Right lobe of liver (tissue), 6 donors: ENCODE results near the gene CFTR. TPM values are rescaled to one million over a fixed set of nuclear protein-coding genes. Genes with fewer than 3 reads are reported as not detected.

ENCODE experiments used
- ATAC-seq, 4 donors: fragments of 200-7000 bp; cut with Tn5 transposase; one replicate each; pipeline ENCODE4 v1.9.1; 2020; ENCODE audit warnings: mild to moderate bottlenecking in 4 of 4, moderate library complexity in 4 of 4
- DNase-seq, 3 donors: peaks; one replicate each; pipeline ENCODE4 v3.0.0-alpha.2; 2020
- H3K27ac ChIP-seq, 3 donors: fragments of 200-600 bp; one replicate each; pipeline ENCODE4 v1.8.0; 2022
- H3K27me3 ChIP-seq, 2 donors: fragments of 200-600 bp; one replicate each; pipeline ENCODE4 v1.8.0; 2022
- H3K36me3 ChIP-seq, 4 donors: fragments of 200-600 bp; sonication (generic) in 1 of 4; one replicate each; pipeline versions ENCODE4 v1.5.1 to v1.8.0; 2017 to 2022; ENCODE audit warnings: control low read depth in 1 of 4
- H3K4me1 ChIP-seq, 4 donors: fragments of 200-600 bp; sonication (generic) in 1 of 4; one replicate each; pipeline versions ENCODE4 v1.5.1 to v1.8.0; 2017 to 2022; ENCODE audit warnings: control low read depth in 1 of 4
- H3K4me3 ChIP-seq, 3 donors: fragments of 200-600 bp; one replicate each; pipeline ENCODE4 v1.8.0; 2022
- H3K9me3 ChIP-seq, 4 donors: fragments of 200-600 bp; sonication (generic) in 1 of 4; one replicate each; pipeline versions ENCODE4 v1.5.1 to v1.8.0; 2017 to 2022; ENCODE audit warnings: control low read depth in 1 of 4
- POLR2A ChIP-seq: fragments of 450-650 bp; IDR thresholded peaks from one replicate; pipeline ENCODE4 v1.6.1; 2017; ENCODE audit warnings: antibody characterized with exemption, mild to moderate bottlenecking
- WGBS: methylation state at CpG from one replicate; pipeline ENCODE4 v1.1.6; 2018; ENCODE audit warnings: low coverage, low lambda C conversion rate; ENCODE audit not compliant: insufficient coverage; ENCODE audit errors: missing lambda C conversion rate; 5-methylcytosine and 5-hydroxymethylcytosine counted together
- intact Hi-C, 2 donors: fragments of 100-400 bp; cut with DNase I; formaldehyde crosslinking; loops; one replicate each; pipeline versions ENCODE4 v1.11.2 to v1.14.1; 2022
- total RNA-seq, 6 experiments: library from RNA; depleted of rRNA in 2 of 6; stranded (reverse); fragments of >200 nt in 2 of 6; fragmentation: NEBNext Ultra II Directional in 3 of 6; extraction: Animal tissue kit (Norgen Biotek cat#: 25700) in 3 of 6; gene quantifications; one replicate each; pipeline versions ENCODE4 v1.1.0 to v1.2.4, GENCODE V29; 2016 to 2023
- TF ChIP-seq, protein P1 (sequence below), 4 donors: fragments of 200-600 bp in 3 of 4; fragments of 450-650 bp in 1 of 4; IDR thresholded peaks; one replicate each; pipeline versions ENCODE4 v1.5.1 to v1.8.0; 2016 to 2022; ENCODE audit warnings: antibody characterized with exemption in 4 of 4, mild to moderate bottlenecking in 2 of 4
- donor health status: DM: no; HTN: yes; CAD: no.
- donor health status: DM: no; HTN: no; CAD: no.
- donor health status: DM: no; HTN: no; CAD: no.
- donor health status: DM: no; HTN: yes; CAD: no.
- donor health status: DM: no; HTN: yes; CAD: no.

CFTR gene
- total RNA-seq, 6 experiments from 2014 or later = 0.50 to 4.5 (median 1.5) TPM

DNA sequence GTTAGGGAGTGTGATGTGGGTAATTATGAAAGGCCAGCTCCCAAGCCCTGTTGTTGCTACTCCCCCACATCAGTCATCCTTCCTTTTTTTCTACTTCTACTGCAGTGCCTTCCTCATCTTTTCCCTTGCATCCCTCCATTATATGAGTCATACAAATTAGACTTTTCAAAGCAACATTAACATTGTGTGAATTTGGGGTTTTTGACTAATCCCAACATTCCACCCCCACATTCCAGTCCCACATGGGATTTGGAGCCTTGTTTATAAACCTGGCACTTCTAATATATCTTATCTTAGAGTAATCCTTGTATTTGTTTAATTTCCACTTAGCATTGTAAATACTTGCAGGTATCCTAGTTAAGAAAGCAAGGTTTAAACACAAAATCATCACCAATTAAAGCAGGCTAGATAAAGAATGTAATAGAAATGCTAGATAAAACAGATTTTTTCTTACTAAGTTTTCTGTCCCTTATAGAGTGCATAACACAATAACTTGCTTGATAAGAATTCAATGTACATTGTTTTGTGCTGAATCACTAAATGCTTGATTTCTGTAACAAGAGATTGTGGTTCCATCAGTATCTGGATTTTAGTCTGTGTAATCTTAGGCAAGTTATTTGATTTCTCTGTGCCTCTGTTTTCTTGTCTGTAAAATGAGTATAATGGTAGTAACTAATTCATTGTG is 165.8 kb downstream of the CFTR start:
- Histone ChIP-seq H3K27me3 (no peaks in the 10 kb centered on the region), H3K4me1 (no peaks in the 10 kb centered on the region), H3K27ac (no peak overlapping the region), H3K36me3 (no peaks in the 10 kb centered on the region), H3K9me3 (no peaks in the 10 kb centered on the region), H3K4me3 (no peak overlapping the region)
- intact Hi-C loops = no loop called here
- TF ChIP-seq, protein P1, sequence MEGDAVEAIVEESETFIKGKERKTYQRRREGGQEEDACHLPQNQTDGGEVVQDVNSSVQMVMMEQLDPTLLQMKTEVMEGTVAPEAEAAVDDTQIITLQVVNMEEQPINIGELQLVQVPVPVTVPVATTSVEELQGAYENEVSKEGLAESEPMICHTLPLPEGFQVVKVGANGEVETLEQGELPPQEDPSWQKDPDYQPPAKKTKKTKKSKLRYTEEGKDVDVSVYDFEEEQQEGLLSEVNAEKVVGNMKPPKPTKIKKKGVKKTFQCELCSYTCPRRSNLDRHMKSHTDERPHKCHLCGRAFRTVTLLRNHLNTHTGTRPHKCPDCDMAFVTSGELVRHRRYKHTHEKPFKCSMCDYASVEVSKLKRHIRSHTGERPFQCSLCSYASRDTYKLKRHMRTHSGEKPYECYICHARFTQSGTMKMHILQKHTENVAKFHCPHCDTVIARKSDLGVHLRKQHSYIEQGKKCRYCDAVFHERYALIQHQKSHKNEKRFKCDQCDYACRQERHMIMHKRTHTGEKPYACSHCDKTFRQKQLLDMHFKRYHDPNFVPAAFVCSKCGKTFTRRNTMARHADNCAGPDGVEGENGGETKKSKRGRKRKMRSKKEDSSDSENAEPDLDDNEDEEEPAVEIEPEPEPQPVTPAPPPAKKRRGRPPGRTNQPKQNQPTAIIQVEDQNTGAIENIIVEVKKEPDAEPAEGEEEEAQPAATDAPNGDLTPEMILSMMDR (IDR thresholded peaks at IDR 0.05) = no peak
- TF ChIP-seq POLR2A = no peak
- DNase-seq = no peak
- ATAC-seq = no peak

DNA sequence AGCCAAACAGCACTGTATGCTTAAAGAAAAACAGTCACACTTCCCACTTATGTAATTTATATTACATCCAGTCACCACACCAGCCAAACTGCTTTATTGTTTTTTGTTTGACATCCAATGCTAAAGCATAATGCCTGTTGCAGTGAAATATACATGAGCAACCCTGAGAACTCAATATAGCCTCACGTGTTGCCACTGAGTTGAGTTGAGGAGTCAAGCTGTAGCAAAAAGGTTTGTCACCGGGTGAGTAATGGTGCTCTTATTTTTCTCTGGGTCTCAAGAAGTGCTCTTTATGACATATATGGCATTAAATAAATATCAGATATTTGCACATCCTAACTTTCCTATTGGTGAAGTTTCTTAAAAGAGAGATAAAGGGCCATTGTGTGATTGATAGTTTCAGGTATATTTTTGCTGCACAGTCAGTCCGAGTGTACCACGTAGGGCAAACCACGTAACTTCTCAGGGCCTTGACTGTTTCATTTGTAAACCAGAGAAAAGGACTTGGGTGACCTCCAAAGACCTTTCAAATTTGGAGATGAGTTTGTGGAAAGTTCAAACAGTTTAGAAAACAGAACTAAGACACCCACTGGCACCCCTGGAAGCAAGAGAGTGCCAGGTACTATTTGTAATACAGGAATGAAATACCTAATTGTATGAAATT is 168.5 kb downstream of the CFTR start:
- H3K4me1 ChIP-seq = no peaks in the 10 kb centered on the region
- ATAC-seq (no peak), DNase-seq (no peak)
- no peaks in the 10 kb centered on the region for H3K27me3 ChIP-seq
- H3K27ac ChIP-seq = no peak overlapping the region
- TF ChIP-seq, protein P1 (IDR thresholded peaks at IDR 0.05) = no peak
- TF ChIP-seq POLR2A = no peak
- no peaks in the 10 kb centered on the region for H3K36me3 ChIP-seq
- 89% methylated on average over 5 of the region's 5 CpGs for WGBS
- intact Hi-C loops = no loop called here
- H3K4me3 ChIP-seq = no peak overlapping the region
- no peaks in the 10 kb centered on the region for H3K9me3 ChIP-seq

DNA sequence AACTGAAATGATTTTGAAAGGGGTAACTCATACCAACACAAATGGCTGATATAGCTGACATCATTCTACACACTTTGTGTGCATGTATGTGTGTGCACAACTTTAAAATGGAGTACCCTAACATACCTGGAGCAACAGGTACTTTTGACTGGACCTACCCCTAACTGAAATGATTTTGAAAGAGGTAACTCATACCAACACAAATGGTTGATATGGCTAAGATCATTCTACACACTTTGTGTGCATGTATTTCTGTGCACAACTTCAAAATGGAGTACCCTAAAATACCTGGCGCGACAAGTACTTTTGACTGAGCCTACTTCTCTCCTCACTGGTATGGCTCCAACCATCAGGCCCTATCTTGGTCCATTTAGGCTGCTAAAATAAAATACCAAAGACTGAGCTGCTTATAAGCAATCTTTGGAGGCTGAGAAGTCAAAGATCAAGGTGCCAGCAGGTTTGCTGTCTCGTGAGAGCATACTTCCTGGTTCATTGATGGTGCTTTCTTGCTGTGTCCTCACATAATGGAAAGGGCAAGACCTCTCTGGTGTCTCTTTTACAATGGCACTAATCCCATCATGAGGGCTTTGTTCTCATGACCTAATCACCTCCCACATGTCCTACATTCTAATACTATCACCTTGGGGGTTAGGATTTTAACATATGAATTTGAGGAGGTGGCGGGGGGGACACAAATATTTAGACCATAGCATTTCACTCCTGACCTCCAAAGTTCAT is 173.3 kb downstream of the CFTR start:
- Histone ChIP-seq H3K9me3 (no peaks in the 10 kb centered on the region), H3K4me3 (no peak overlapping the region), H3K27me3 (no peaks in the 10 kb centered on the region), H3K4me1 (no peaks in the 10 kb centered on the region), H3K27ac (no peak overlapping the region), H3K36me3 (no peaks in the 10 kb centered on the region)
- intact Hi-C loops = no loop called here
- no peak for ATAC-seq
- 78% methylated on average over 4 of the region's 4 CpGs for WGBS
- TF ChIP-seq, protein P1 (IDR thresholded peaks at IDR 0.05) = no peak
- no peak for TF ChIP-seq POLR2A
- no peak for DNase-seq

DNA sequence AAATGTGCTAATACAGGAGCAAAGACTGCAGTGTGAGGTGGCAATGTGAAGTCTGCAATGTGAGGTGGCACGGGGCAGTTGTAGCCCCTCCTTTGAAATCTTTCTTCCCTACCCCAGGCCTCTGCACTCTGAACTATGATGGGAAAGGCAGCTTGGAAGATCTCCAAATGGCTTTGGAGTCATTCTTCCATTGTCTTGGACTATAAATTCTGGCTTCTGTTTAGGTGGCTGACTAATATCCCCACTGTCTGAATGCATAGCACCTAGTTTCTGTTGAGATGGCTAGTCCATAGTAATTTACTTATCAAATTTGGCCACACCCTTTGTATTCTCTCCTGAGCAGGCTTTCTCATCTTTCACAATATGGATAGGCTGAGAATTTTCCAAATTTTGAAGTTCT is 175.0 kb downstream of the CFTR start:
- no peaks in the 10 kb centered on the region for H3K27me3 ChIP-seq
- ATAC-seq (no peak), DNase-seq (no peak)
- H3K27ac ChIP-seq = no peak overlapping the region
- no peaks in the 10 kb centered on the region for H3K36me3 ChIP-seq
- no peak overlapping the region for H3K4me3 ChIP-seq
- TF ChIP-seq, protein P1 (IDR thresholded peaks at IDR 0.05) = no peak
- no peaks in the 10 kb centered on the region for H3K4me1 ChIP-seq
- intact Hi-C loops = no loop called here
- H3K9me3 ChIP-seq = no peaks in the 10 kb centered on the region
- WGBS = 100% methylated on average over 1 of the region's 1 CpG
